SKM-1 treated with dmso at 0.1 percent for 144 hours (cell line): ENCODE measurements around the gene DYRK1A.
"Not testable (repeated sequence)": the region's sequence is repeated elsewhere in the genome, so short reads cannot be mapped to it uniquely, and the experiment has no call there.

Experiments used
- DNase-seq: peaks from one replicate; lab custom pipeline; 2025; ENCODE audit not compliant: unreplicated experiment; lab: John Stamatoyannopoulos, UW

DYRK1A gene

GRCh38 chr21:37522641-37523295, 156.2 kb downstream of the DYRK1A start:
- DNase-seq, result peak; percentile 26

GRCh38 chr21:37524944-37525343, 158.4 kb downstream of the DYRK1A start:
- DNase-seq, result not testable (repeated sequence)

GRCh38 chr21:37525810-37526209, 159.2 kb downstream of the DYRK1A start:
- no peak for DNase-seq

- DNase-seq, result no peak
Observed at GRCh38 chr21:37527103-37527502, 160.5 kb downstream of the DYRK1A start.

GRCh38 chr21:37527716-37528115, 161.1 kb downstream of the DYRK1A start:
- DNase-seq, result no peak

- DNase-seq, result no peak
Observed at GRCh38 chr21:37528150-37528937, 161.8 kb downstream of the DYRK1A start.

GRCh38 chr21:37529649-37530048, 163.1 kb downstream of the DYRK1A start:
- DNase-seq, result no peak

GRCh38 chr21:37530901-37531351, 164.4 kb downstream of the DYRK1A start:
- no peak for DNase-seq

- no peak for DNase-seq
Observed at GRCh38 chr21:37531431-37531932, 164.9 kb downstream of the DYRK1A start.

GRCh38 chr21:37532868-37533780, 166.6 kb downstream of the DYRK1A start:
- no peak for DNase-seq

GRCh38 chr21:37534431-37534830, 167.9 kb downstream of the DYRK1A start:
- DNase-seq, result no peak

GRCh38 chr21:37535130-37535529, 168.6 kb downstream of the DYRK1A start:
- DNase-seq, result no peak

GRCh38 chr21:37535672-37536071, 169.1 kb downstream of the DYRK1A start:
- no peak for DNase-seq

- DNase-seq, result peak; percentile 42
Observed at GRCh38 chr21:37536616-37537278, 170.2 kb downstream of the DYRK1A start.

- DNase-seq, result no peak
Observed at GRCh38 chr21:37537391-37537996, 170.9 kb downstream of the DYRK1A start.

GRCh38 chr21:37538971-37539590, 172.5 kb downstream of the DYRK1A start:
- no peak for DNase-seq

GRCh38 chr21:37541128-37541527, 174.6 kb downstream of the DYRK1A start:
- DNase-seq, result not testable (repeated sequence)

- DNase-seq, result no peak
Observed at GRCh38 chr21:37542512-37542911, 175.9 kb downstream of the DYRK1A start.

GRCh38 chr21:37546299-37546908, 179.8 kb downstream of the DYRK1A start:
- DNase-seq, result no peak
